HEK293 (cell line): ENCODE results near the gene DIS3L2.

Experiments used
- CTCF ChIA-PET: fragments of 350-600 bp; formaldehyde crosslinking; extraction: SDS; loops from one replicate; lab custom pipeline; 2021; ENCODE audit warnings: antibody characterized with exemption; lab: Yijun Ruan, JAX
- POLR2A ChIA-PET: fragments of 300-600 bp; formaldehyde crosslinking; extraction: SDS; loops from one replicate; lab custom pipeline; 2020; ENCODE audit warnings: antibody characterized with exemption, inconsistent platforms; lab: Yijun Ruan, JAX
- H3K27ac ChIP-seq: fragments of 200-500 bp; sonication (Bioruptor generic); 2 replicates; pipeline ENCODE4 v1.5.1; 2014; ENCODE audit warnings: low read depth, low read length, control low read depth, inconsistent platforms; ENCODE audit errors: extremely low read depth
- H3K36me3 ChIP-seq, 2 experiments: fragments of 200-500 bp in 1 of 2; sonication (Bioruptor generic) in 1 of 2; 1 replicate in 1 of 2; 2 replicates in 1 of 2; pipeline ENCODE4 v1.5.1; 2014 to 2017; ENCODE audit warnings: inconsistent platforms in 2 of 2, low read length in 2 of 2; ENCODE audit not compliant: control insufficient read depth in 2 of 2, insufficient read depth in 1 of 2
- H3K4me1 ChIP-seq: fragments of 200-500 bp; sonication (Bioruptor generic); 2 replicates; pipeline ENCODE4 v1.5.1; 2014; ENCODE audit warnings: mild to moderate bottlenecking, low read length, inconsistent platforms; ENCODE audit not compliant: control insufficient read depth, insufficient read depth
- H3K4me3 ChIP-seq: 2 replicates; pipeline ENCODE4 v1.5.1; 2011; ENCODE audit warnings: low read depth, mild to moderate bottlenecking, control low read depth, low read length, moderate library complexity
- H3K9me3 ChIP-seq: fragments of 200-500 bp; sonication (Bioruptor generic); 2 replicates; pipeline ENCODE4 v1.5.1; 2014; ENCODE audit warnings: low read depth, low read length, inconsistent platforms; ENCODE audit not compliant: control insufficient read depth, insufficient read depth
- BCL11B ChIP-seq: fragments of 450-650 bp; formaldehyde crosslinking; IDR thresholded peaks from 2 replicates; pipeline ENCODE4 v1.5.1; 2016; ENCODE audit warnings: low read depth, missing biosample characterization, missing genetic modification characterization
- BCL6B ChIP-seq: fragments of 450-650 bp; formaldehyde crosslinking; IDR thresholded peaks from 2 replicates; pipeline ENCODE4 v1.5.1; 2017; ENCODE audit warnings: missing biosample characterization, missing genetic modification characterization
- GLIS1 ChIP-seq: fragments of 450-650 bp; formaldehyde crosslinking; IDR thresholded peaks from 2 replicates; pipeline ENCODE4 v1.5.1; 2016; ENCODE audit warnings: missing biosample characterization, missing genetic modification characterization
- KLF10 ChIP-seq: fragments of 450-650 bp; IDR thresholded peaks from 2 replicates; pipeline ENCODE4 v1.5.1; 2018; ENCODE audit warnings: missing biosample characterization, mild to moderate bottlenecking, missing genetic modification characterization
- KLF16 ChIP-seq: fragments of 450-650 bp; formaldehyde crosslinking; IDR thresholded peaks from 2 replicates; pipeline ENCODE4 v1.5.1; 2017; ENCODE audit warnings: missing biosample characterization, missing genetic modification characterization
- KLF8 ChIP-seq: fragments of 450-650 bp; formaldehyde crosslinking; IDR thresholded peaks from 2 replicates; pipeline ENCODE4 v1.5.1; 2016; ENCODE audit warnings: missing biosample characterization, missing genetic modification characterization
- MEIS1 ChIP-seq: sonication (generic); formaldehyde crosslinking; IDR thresholded peaks from 2 replicates; pipeline ENCODE4 v1.8.1; 2022; ENCODE audit warnings: missing genetic modification reagents, mild to moderate bottlenecking, borderline replicate concordance
- MYNN ChIP-seq: fragments of 450-650 bp; formaldehyde crosslinking; IDR thresholded peaks from 2 replicates; pipeline ENCODE4 v1.5.1; 2016; ENCODE audit warnings: missing biosample characterization, missing genetic modification characterization, borderline replicate concordance
- PRDM4 ChIP-seq: fragments of 450-650 bp; formaldehyde crosslinking; IDR thresholded peaks from 2 replicates; pipeline ENCODE4 v1.5.1; 2017; ENCODE audit warnings: missing biosample characterization, missing genetic modification characterization
- TSHZ1 ChIP-seq: fragments of 450-650 bp; formaldehyde crosslinking; IDR thresholded peaks from 2 replicates; pipeline ENCODE4 v1.5.1; 2016; ENCODE audit warnings: missing biosample characterization, missing genetic modification characterization, borderline replicate concordance
- ZBTB1 ChIP-seq: fragments of 450-650 bp; formaldehyde crosslinking; IDR thresholded peaks from 2 replicates; pipeline ENCODE4 v1.5.1; 2016; ENCODE audit warnings: missing biosample characterization, missing genetic modification characterization
- ZBTB17 ChIP-seq: fragments of 450-650 bp; formaldehyde crosslinking; IDR thresholded peaks from 2 replicates; pipeline ENCODE4 v1.5.1; 2016; ENCODE audit warnings: missing biosample characterization, missing genetic modification characterization
- ZBTB44 ChIP-seq: fragments of 450-650 bp; IDR thresholded peaks from 2 replicates; pipeline ENCODE4 v1.5.1; 2018; ENCODE audit warnings: missing biosample characterization, mild to moderate bottlenecking, missing genetic modification characterization
- ZEB2 ChIP-seq: fragments of 450-650 bp; formaldehyde crosslinking; IDR thresholded peaks from 2 replicates; pipeline ENCODE4 v1.5.1; 2016; ENCODE audit warnings: missing biosample characterization, missing genetic modification characterization
- ZFP37 ChIP-seq: fragments of 450-650 bp; formaldehyde crosslinking; IDR thresholded peaks from 2 replicates; pipeline ENCODE4 v1.5.1; 2016; ENCODE audit warnings: missing biosample characterization, missing genetic modification characterization
- ZNF112 ChIP-seq: fragments of 450-650 bp; formaldehyde crosslinking; IDR thresholded peaks from 2 replicates; pipeline ENCODE4 v1.5.0; 2017; ENCODE audit warnings: missing biosample characterization, missing genetic modification characterization
- ZNF121 ChIP-seq: fragments of 450-650 bp; formaldehyde crosslinking; IDR thresholded peaks from 2 replicates; pipeline ENCODE4 v1.5.1; 2016; ENCODE audit warnings: missing biosample characterization, missing genetic modification characterization
- ZNF132 ChIP-seq: fragments of 450-650 bp; formaldehyde crosslinking; IDR thresholded peaks from 2 replicates; pipeline ENCODE4 v1.5.1; 2017; ENCODE audit warnings: missing biosample characterization, missing genetic modification characterization, borderline replicate concordance
- ZNF18 ChIP-seq: fragments of 450-650 bp; formaldehyde crosslinking; IDR thresholded peaks from 2 replicates; pipeline ENCODE4 v1.5.1; 2016; ENCODE audit warnings: missing biosample characterization, missing genetic modification characterization
- ZNF24 ChIP-seq: fragments of 450-650 bp; formaldehyde crosslinking; IDR thresholded peaks from 2 replicates; pipeline ENCODE4 v1.5.1; 2016; ENCODE audit warnings: missing biosample characterization, missing genetic modification characterization
- ZNF416 ChIP-seq: fragments of 450-650 bp; formaldehyde crosslinking; IDR thresholded peaks from 2 replicates; pipeline ENCODE4 v1.5.1; 2016; ENCODE audit warnings: missing biosample characterization, missing genetic modification characterization
- ZNF580 ChIP-seq: fragments of 450-650 bp; formaldehyde crosslinking; IDR thresholded peaks from 2 replicates; pipeline ENCODE4 v1.5.1; 2016; ENCODE audit warnings: missing biosample characterization, missing genetic modification characterization
- ZNF76 ChIP-seq: fragments of 450-650 bp; formaldehyde crosslinking; IDR thresholded peaks from 2 replicates; pipeline ENCODE4; 2016; ENCODE audit warnings: low read depth, missing biosample characterization, missing genetic modification characterization, borderline replicate concordance
- ZNF792 ChIP-seq: fragments of 450-650 bp; formaldehyde crosslinking; IDR thresholded peaks from 2 replicates; pipeline ENCODE4 v1.5.1; 2016; ENCODE audit warnings: missing biosample characterization, missing genetic modification characterization

The DIS3L2 gene

GRCh38 chr2:232309592-232309991 lies 348.1 kb downstream of the DIS3L2 start:
- no peaks in the 10 kb centered on the region for H3K9me3 ChIP-seq
- H3K4me3 ChIP-seq, result no peak overlapping the region
- ChIA-PET CTCF (no interaction called here), POLR2A (no interaction called here)
- no peaks in the 10 kb centered on the region for H3K4me1 ChIP-seq
- no peak overlapping the region for H3K27ac ChIP-seq
- TF ChIP-seq KLF8 (tag by site-specific recombination) (no peak), BCL6B (tag by site-specific recombination) (no peak), ZNF132 (tag by site-specific recombination) (no peak), PRDM4 (tag by site-specific recombination) (no peak), ZNF24 (no peak), KLF16 (no peak), ZNF416 (no peak), ZFP37 (tag by site-specific recombination) (no peak), ZNF18 (tag by site-specific recombination) (no peak)
- no peaks in the 10 kb centered on the region for H3K36me3 ChIP-seq

GRCh38 chr2:232310121-232310520 lies 348.6 kb downstream of the DIS3L2 start:
- Histone ChIP-seq H3K36me3 (no peaks in the 10 kb centered on the region), H3K4me3 (no peak overlapping the region), H3K4me1 (no peaks in the 10 kb centered on the region), H3K27ac (no peak overlapping the region), H3K9me3 (no peaks in the 10 kb centered on the region)
- POLR2A ChIA-PET, result no interaction called here
- CTCF ChIA-PET, result no interaction called here
- no peak for TF ChIP-seq ZNF792 (tag by site-specific recombination)
- TF ChIP-seq GLIS1, result no peak
- TF ChIP-seq ZNF121 (tag by site-specific recombination), result no peak
- no peak for TF ChIP-seq MYNN
- TF ChIP-seq ZEB2, result no peak
- TF ChIP-seq ZNF580, result no peak
- no peak for TF ChIP-seq KLF10 (tag by site-specific recombination)
- TF ChIP-seq ZBTB17 (tag by site-specific recombination), result no peak
- no peak for TF ChIP-seq MEIS1 (CRISPR knock-in tag)

- ChIA-PET CTCF (interaction anchor here (1.0 kb wide), 1 partner anchor 80 kb away, joined by 3 read pairs; no protein-coding TSS in a partner anchor), POLR2A (no interaction called here)
- TF ChIP-seq ZNF112 (no peak), ZNF76 (tag by site-specific recombination) (no peak), BCL11B (tag by site-specific recombination) (no peak), TSHZ1 (tag by site-specific recombination) (no peak), ZBTB44 (tag by site-specific recombination) (no peak), ZBTB1 (no peak)
These were observed 349.2 kb downstream of the DIS3L2 start for GRCh38 chr2:232310696-232311095.

More at GRCh38 chr2:232310696-232311095, 349.2 kb downstream of the DIS3L2 start:
- H3K27ac ChIP-seq, result no peak overlapping the region
- H3K36me3 ChIP-seq, result no peaks in the 10 kb centered on the region
- no peaks in the 10 kb centered on the region for H3K9me3 ChIP-seq
- H3K4me1 ChIP-seq, result no peaks in the 10 kb centered on the region
- H3K4me3 ChIP-seq, result no peak overlapping the region
